CD14-positive monocyte (primary cell): ENCODE data around the gene PRKD1. TPM values are rescaled to one million over a fixed set of nuclear protein-coding genes. Genes with fewer than 3 reads are reported as not detected.

Experiments
- DNase-seq, 3 donors: peaks; one replicate each; pipeline ENCODE4 v3.0.0-alpha.2; 2011 to 2022
- H2AFZ ChIP-seq: 2 replicates; pipeline ENCODE4 v1.6.0; 2012; ENCODE audit warnings: mild to moderate bottlenecking, low read depth, low read length, inconsistent platforms; ENCODE audit not compliant: insufficient read depth, poor library complexity, severe bottlenecking
- H3K27ac ChIP-seq, 2 donors: 1 replicate in 1 of 2; 2 replicates in 1 of 2; pipeline ENCODE4 v1.5.1; 2012 to 2013; ENCODE audit warnings: low read length in 2 of 2, control low read depth in 1 of 2, inconsistent platforms in 1 of 2, low read depth in 1 of 2, mild to moderate bottlenecking in 1 of 2
- H3K27me3 ChIP-seq, 2 donors: one replicate each; pipeline versions ENCODE4 v1.6.0 to v1.6.1; 2011 to 2013; ENCODE audit warnings: low read length in 2 of 2; ENCODE audit not compliant: control insufficient read depth in 2 of 2, insufficient read depth in 2 of 2
- H3K36me3 ChIP-seq, 2 donors: replicated peaks in 1 of 2; 1 replicate in 1 of 2; 2 replicates in 1 of 2; pipeline versions ENCODE4 v1.5.1 to v1.6.1; 2012 to 2013; ENCODE audit warnings: low read length in 2 of 2, control low read depth in 1 of 2, inconsistent platforms in 1 of 2, mild to moderate bottlenecking in 1 of 2; ENCODE audit not compliant: insufficient read depth in 2 of 2, control insufficient read depth in 1 of 2
- H3K4me1 ChIP-seq, 2 donors: 1 replicate in 1 of 2; 2 replicates in 1 of 2; pipeline versions ENCODE4 v1.5.1 to v1.6.1; 2012 to 2013; ENCODE audit warnings: low read length in 2 of 2, control low read depth in 1 of 2, inconsistent platforms in 1 of 2, mild to moderate bottlenecking in 1 of 2, moderate library complexity in 1 of 2; ENCODE audit not compliant: insufficient read depth in 2 of 2, control insufficient read depth in 1 of 2
- H3K4me2 ChIP-seq: replicated peaks from 2 replicates; pipeline ENCODE3; 2012; ENCODE audit warnings: low read length, moderate library complexity, mild to moderate bottlenecking; ENCODE audit not compliant: poor library complexity, severe bottlenecking; ENCODE audit errors: extremely low read depth
- H3K4me3 ChIP-seq, 3 experiments: fragments of 200-600 bp in 1 of 3; sonication (generic) in 1 of 3; replicated peaks in 1 of 3; 1 replicate in 2 of 3; 2 replicates in 1 of 3; pipeline ENCODE4 v1.5.1; 2011 to 2013; ENCODE audit warnings: low read length in 3 of 3, mild to moderate bottlenecking in 3 of 3, control low read depth in 2 of 3, low read depth in 2 of 3, inconsistent platforms in 1 of 3, moderate library complexity in 1 of 3
- H3K79me2 ChIP-seq: 2 replicates; pipeline ENCODE4 v1.6.0; 2012; ENCODE audit warnings: mild to moderate bottlenecking, control low read depth, inconsistent platforms, low read length, moderate library complexity; ENCODE audit not compliant: insufficient read depth
- H3K9ac ChIP-seq: 2 replicates; pipeline ENCODE4 v1.6.0; 2017; ENCODE audit warnings: low read length, mild to moderate bottlenecking; ENCODE audit not compliant: insufficient read depth, poor library complexity, severe bottlenecking
- H3K9me3 ChIP-seq, 2 donors: replicated peaks in 1 of 2; 1 replicate in 1 of 2; 2 replicates in 1 of 2; pipeline versions ENCODE4 v1.5.1 to v1.6.1; 2012 to 2013; ENCODE audit warnings: low read length in 2 of 2, control low read depth in 1 of 2; ENCODE audit not compliant: control insufficient read depth in 1 of 2, insufficient read depth in 1 of 2
- H4K20me1 ChIP-seq: 2 replicates; pipeline ENCODE4 v1.6.0; 2012; ENCODE audit warnings: mild to moderate bottlenecking, low read length, control low read depth, moderate library complexity; ENCODE audit not compliant: insufficient read depth
- H3K27ac Mint-ChIP-seq, 7 donors: one replicate each; pipeline ENCODE4 v1.8.0; 2020; ENCODE audit warnings: mild to moderate bottlenecking in 7 of 7, mixed read lengths in 7 of 7, moderate library complexity in 6 of 7, inconsistent platforms in 2 of 7
- H3K27me3 Mint-ChIP-seq, 3 donors: one replicate each; pipeline ENCODE4 v1.8.0; 2021 to 2022; ENCODE audit warnings: low read depth in 3 of 3, mild to moderate bottlenecking in 3 of 3, mixed read lengths in 3 of 3, moderate library complexity in 3 of 3, inconsistent platforms in 1 of 3
- H3K36me3 Mint-ChIP-seq, 2 donors: one replicate each; pipeline ENCODE4 v1.8.0; 2020; ENCODE audit warnings: mixed read lengths in 2 of 2, inconsistent platforms in 1 of 2, mild to moderate bottlenecking in 1 of 2
- H3K4me1 Mint-ChIP-seq: one replicate; pipeline ENCODE4 v1.8.0; 2020; ENCODE audit warnings: mild to moderate bottlenecking, mixed read lengths
- H3K4me3 Mint-ChIP-seq, 2 donors: one replicate each; pipeline ENCODE4 v1.8.0; 2020; ENCODE audit warnings: mild to moderate bottlenecking in 2 of 2, mixed read lengths in 2 of 2, moderate library complexity in 1 of 2
- H3K9me3 Mint-ChIP-seq, 7 donors: one replicate each; pipeline ENCODE4 v1.8.0; 2020 to 2022; ENCODE audit warnings: mixed read lengths in 7 of 7, mild to moderate bottlenecking in 6 of 7, moderate library complexity in 6 of 7, inconsistent platforms in 2 of 7
- CTCF ChIP-seq: fragments of 200-600 bp; IDR thresholded peaks from one replicate; pipeline ENCODE4 v1.8.0; 2022; ENCODE audit warnings: antibody characterized with exemption, mild to moderate bottlenecking
- WGBS: methylation state at CpG from one replicate; pipeline ENCODE4 v1.1.5; 2013; ENCODE audit warnings: missing lambda C conversion rate; ENCODE audit not compliant: insufficient coverage; 5-methylcytosine and 5-hydroxymethylcytosine counted together
- intact Hi-C, 2 donors: fragments of 100-400 bp; cut with micrococcal nuclease; formaldehyde crosslinking; loops; one replicate each; pipeline versions ENCODE4 v1.15.0 to v1.15.1; 2023
- polyA plus RNA-seq, 3 donors: library from polyadenylated mRNA; depleted of rRNA in 1 of 3; unstranded in 2 of 3; stranded (reverse) in 1 of 3; fragments of 300-500 nt in 2 of 3; fragments of >200 nt in 1 of 3; fragmentation: Illumina TruSeq in 2 of 3; gene quantifications; 1 replicate in 2 of 3; 2 replicates in 1 of 3; pipeline ENCODE4 v1.2.3, GENCODE V29; 2012 to 2021

Gene PRKD1
- polyA plus RNA-seq, 3 donors = not detected

- Histone ChIP-seq H3K4me1 (no peaks in the 10 kb centered on the region), H3K27ac (no peak overlapping the region), H3K79me2 (no peaks in the 10 kb centered on the region), H2AFZ (no peak overlapping the region), H3K4me3 (no peak overlapping the region), H3K9me3 (no peaks in the 10 kb centered on the region), H3K4me2 (no peak overlapping the region), H3K36me3 (no peaks in the 10 kb centered on the region), H4K20me1 (no peaks in the 10 kb centered on the region), H3K27me3 (no peaks in the 10 kb centered on the region), H3K9ac (no peak overlapping the region)
- no peak overlapping the region for H3K27ac Mint-ChIP-seq
- no peak for TF ChIP-seq CTCF
- no peak for DNase-seq
- intact Hi-C loops = no loop called here
- no CpG with 5 or more reads among the region's 3 CpGs for WGBS
- H3K9me3 Mint-ChIP-seq = peaks cover 0 to 8% (median 2%) of the 10 kb centered on the region in 7 donors
- H3K4me3 Mint-ChIP-seq = no peak overlapping the region
- H3K4me1 Mint-ChIP-seq = no peaks in the 10 kb centered on the region
- no peaks in the 10 kb centered on the region for H3K36me3 Mint-ChIP-seq
- peaks cover 0 to 2% (median 0%) of the 10 kb centered on the region in 3 donors for H3K27me3 Mint-ChIP-seq
Observed at GRCh38 chr14:29749327-29749726, 178.3 kb downstream of the PRKD1 start.

GRCh38 chr14:29745863-29746262 is 181.8 kb downstream of the PRKD1 start:
- no peaks in the 10 kb centered on the region for H3K27me3 ChIP-seq
- intact Hi-C loops = no loop called here
- H3K9ac ChIP-seq = no peak overlapping the region
- no peaks in the 10 kb centered on the region for H3K36me3 ChIP-seq
- H2AFZ ChIP-seq = no peak overlapping the region
- H4K20me1 ChIP-seq = no peaks in the 10 kb centered on the region
- H3K79me2 ChIP-seq = no peaks in the 10 kb centered on the region
- peaks cover 0 to 9% (median 2%) of the 10 kb centered on the region in 7 donors for H3K9me3 Mint-ChIP-seq
- H3K4me2 ChIP-seq = no peak overlapping the region
- no CpG with 5 or more reads among the region's 3 CpGs for WGBS
- TF ChIP-seq CTCF = no peak
- no peaks in the 10 kb centered on the region for H3K27me3 Mint-ChIP-seq
- H3K4me1 Mint-ChIP-seq = no peaks in the 10 kb centered on the region
- H3K27ac ChIP-seq = no peak overlapping the region
- DNase-seq = no peak
- no peak overlapping the region for H3K4me3 Mint-ChIP-seq
- H3K4me3 ChIP-seq = no peak overlapping the region
- H3K9me3 ChIP-seq = no peaks in the 10 kb centered on the region
- H3K27ac Mint-ChIP-seq = no peak overlapping the region
- no peaks in the 10 kb centered on the region for H3K4me1 ChIP-seq
- H3K36me3 Mint-ChIP-seq = no peaks in the 10 kb centered on the region
